GM04504 (cell line): ENCODE measurements around the gene SMIM28.

Source experiments
- DNase-seq: peaks from one replicate; pipeline ENCODE4 v3.0.0-alpha.2; 2012; ENCODE audit warnings: low read depth

SMIM28 gene

GRCh38 chr6:138430361-138431145 lies 52.8 kb downstream of the SMIM28 start:
- DNase-seq, result no peak

GRCh38 chr6:138431256-138432062 lies 53.8 kb downstream of the SMIM28 start:
- no peak for DNase-seq

DNA sequence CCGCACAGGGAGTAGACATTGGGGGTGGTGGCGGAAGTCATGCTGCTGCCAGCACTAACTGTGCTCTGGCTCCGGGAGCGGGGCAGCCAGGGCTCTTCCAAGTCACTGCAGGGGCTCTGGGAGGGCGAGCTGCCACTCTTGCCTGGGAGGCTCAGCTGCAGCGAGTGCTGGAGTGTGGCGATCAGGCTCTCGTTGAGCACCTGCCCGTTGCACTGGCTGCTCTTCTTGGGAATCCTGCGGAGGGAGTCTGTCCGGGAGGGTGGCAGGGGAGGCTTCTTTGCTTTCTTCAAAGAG lies 54.3 kb downstream of the SMIM28 start:
- no peak for DNase-seq
